ENCODE results near the gene LETM1. TPM values are rescaled to one million over a fixed set of nuclear protein-coding genes. Genes with fewer than 3 reads are reported as not detected.

LETM1 gene
- total RNA-seq, 1 donor from 2014 or later, result 46.1 TPM

- peaks cover 7% of the 10 kb centered on the region for H3K9me3 Mint-ChIP-seq (ENCODE audit: low read depth)
- TF ChIP-seq, protein P1, sequence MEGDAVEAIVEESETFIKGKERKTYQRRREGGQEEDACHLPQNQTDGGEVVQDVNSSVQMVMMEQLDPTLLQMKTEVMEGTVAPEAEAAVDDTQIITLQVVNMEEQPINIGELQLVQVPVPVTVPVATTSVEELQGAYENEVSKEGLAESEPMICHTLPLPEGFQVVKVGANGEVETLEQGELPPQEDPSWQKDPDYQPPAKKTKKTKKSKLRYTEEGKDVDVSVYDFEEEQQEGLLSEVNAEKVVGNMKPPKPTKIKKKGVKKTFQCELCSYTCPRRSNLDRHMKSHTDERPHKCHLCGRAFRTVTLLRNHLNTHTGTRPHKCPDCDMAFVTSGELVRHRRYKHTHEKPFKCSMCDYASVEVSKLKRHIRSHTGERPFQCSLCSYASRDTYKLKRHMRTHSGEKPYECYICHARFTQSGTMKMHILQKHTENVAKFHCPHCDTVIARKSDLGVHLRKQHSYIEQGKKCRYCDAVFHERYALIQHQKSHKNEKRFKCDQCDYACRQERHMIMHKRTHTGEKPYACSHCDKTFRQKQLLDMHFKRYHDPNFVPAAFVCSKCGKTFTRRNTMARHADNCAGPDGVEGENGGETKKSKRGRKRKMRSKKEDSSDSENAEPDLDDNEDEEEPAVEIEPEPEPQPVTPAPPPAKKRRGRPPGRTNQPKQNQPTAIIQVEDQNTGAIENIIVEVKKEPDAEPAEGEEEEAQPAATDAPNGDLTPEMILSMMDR (IDR thresholded peaks at IDR 0.05; ENCODE audit: unreplicated experiment), result no peak
- H3K4me1 Mint-ChIP-seq (ENCODE audit: low read depth), result no peaks in the 10 kb centered on the region
- peaks cover 32% of the 10 kb centered on the region for H3K36me3 Mint-ChIP-seq (ENCODE audit: insufficient read depth)
- H3K27ac Mint-ChIP-seq, result no peak overlapping the region
- H3K27me3 Mint-ChIP-seq, result no peaks in the 10 kb centered on the region
- no peak overlapping the region for H3K4me3 Mint-ChIP-seq (ENCODE audit: low read depth)
- no peak for DNase-seq (ENCODE audit: low spot score, unreplicated experiment)
Observed at GRCh38 chr4:1825326-1825725, 30.6 kb downstream of the LETM1 start.

DNA sequence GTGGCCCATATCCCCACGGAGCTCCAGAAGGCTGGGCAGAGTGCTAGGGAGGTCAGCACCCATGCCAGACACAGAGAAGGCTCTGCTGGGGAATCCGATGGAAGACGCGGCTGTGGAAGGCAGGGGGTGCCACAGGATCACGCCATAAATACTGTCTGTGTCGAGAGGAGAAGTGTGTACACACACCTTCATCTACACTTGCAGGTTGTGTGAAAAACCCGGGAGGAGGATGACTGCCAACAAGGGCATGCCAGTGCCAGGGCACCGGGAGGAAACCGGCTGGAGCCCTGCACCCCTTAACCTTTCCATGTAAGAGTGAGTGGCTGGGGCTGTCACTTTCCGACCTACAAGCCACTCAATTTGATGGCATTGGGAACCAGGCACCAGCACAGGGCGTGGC lies 31.2 kb downstream of the LETM1 start:
- DNase-seq (ENCODE audit: low spot score, unreplicated experiment), result no peak
- TF ChIP-seq, protein P1 (IDR thresholded peaks at IDR 0.05; ENCODE audit: unreplicated experiment), result no peak
- no peak overlapping the region for H3K27ac Mint-ChIP-seq
- peaks cover 31% of the 10 kb centered on the region for H3K36me3 Mint-ChIP-seq (ENCODE audit: insufficient read depth)
- no peak overlapping the region for H3K4me3 Mint-ChIP-seq (ENCODE audit: low read depth)
- H3K9me3 Mint-ChIP-seq (ENCODE audit: low read depth), result peaks cover 5% of the 10 kb centered on the region
- no peaks in the 10 kb centered on the region for H3K4me1 Mint-ChIP-seq (ENCODE audit: low read depth)
- H3K27me3 Mint-ChIP-seq, result no peaks in the 10 kb centered on the region

DNA sequence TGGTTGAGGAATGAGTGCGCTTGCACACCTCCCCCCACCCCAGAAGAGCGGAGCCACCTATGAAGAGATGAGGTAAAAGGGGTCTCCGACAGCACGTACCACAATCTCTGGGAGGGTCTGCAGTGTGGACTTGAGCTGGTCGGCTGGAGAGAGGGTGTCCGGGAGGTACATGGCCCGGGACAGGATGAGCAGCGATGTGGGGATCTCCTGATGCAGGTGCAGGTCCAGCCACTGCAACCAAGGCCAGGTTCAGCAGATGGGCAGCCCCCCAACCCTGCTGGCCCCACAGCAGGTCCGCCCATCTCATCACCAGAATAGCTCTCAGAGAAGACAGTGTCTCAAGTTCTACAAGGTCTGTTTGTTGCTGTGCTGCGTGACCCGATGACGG lies 32.4 kb downstream of the LETM1 start:
- H3K4me3 Mint-ChIP-seq (ENCODE audit: low read depth), result no peak overlapping the region
- no peaks in the 10 kb centered on the region for H3K4me1 Mint-ChIP-seq (ENCODE audit: low read depth)
- H3K9me3 Mint-ChIP-seq (ENCODE audit: low read depth), result no peaks in the 10 kb centered on the region
- no peak for DNase-seq (ENCODE audit: low spot score, unreplicated experiment)
- no peak overlapping the region for H3K27ac Mint-ChIP-seq
- TF ChIP-seq, protein P1 (IDR thresholded peaks at IDR 0.05; ENCODE audit: unreplicated experiment), result no peak
- H3K27me3 Mint-ChIP-seq, result no peaks in the 10 kb centered on the region
- H3K36me3 Mint-ChIP-seq (ENCODE audit: insufficient read depth), result peaks cover 28% of the 10 kb centered on the region

DNA sequence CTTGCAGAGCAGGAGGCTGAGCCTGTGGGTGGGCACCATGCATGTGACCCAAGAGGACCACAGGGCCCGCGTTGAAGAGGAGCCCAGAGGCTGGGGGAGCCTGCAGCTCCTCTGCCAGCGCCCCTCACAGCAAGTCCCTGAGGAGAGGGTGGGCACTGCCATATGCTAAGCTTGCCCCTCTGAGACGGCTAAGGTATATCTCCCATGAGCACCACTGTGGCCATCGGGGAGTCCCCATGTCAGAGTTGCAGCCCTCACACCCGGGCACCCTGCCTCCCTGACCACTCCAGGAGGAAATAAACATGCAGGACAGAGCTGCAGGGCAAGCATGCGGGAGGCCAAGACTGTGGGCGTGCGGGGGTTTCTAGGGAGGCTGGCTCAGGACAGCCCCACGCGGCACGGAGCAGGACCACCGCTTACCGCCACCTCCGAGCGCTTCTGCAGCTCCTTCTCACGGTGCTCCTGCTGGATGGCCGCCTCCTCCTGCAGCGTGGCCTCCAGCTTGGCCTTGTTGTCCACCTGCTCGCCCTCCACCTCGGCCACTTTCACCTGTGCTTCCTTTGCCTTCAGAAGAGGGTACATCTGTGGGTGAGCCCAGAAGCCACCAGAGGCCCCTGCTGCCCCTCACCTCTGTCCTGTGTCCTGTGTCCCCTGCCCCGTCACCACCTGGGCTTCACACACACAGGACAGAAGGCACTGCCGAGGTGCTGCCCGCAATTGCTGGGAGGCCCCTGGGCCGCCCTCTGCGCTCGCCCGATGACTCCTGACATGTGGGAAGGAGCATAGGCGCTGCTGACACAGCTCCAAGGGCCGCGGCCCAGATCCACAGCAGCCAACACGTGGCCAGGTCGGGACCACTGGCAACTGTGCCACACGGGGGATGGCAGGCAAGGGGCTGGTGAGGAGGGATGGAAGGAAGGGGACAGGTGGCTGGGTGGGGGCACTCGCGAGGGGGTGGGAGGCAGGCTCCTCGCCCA lies 33.1 kb downstream of the LETM1 start:
- Mint-ChIP-seq H3K9me3 (ENCODE audit: low read depth) (no peaks in the 10 kb centered on the region), H3K36me3 (ENCODE audit: insufficient read depth) (peaks cover 28% of the 10 kb centered on the region)

More for the DNA sequence above, 33.1 kb downstream of the LETM1 start:
- Mint-ChIP-seq H3K4me3 (ENCODE audit: low read depth) (no peak overlapping the region), H3K27ac (no peak overlapping the region), H3K27me3 (no peaks in the 10 kb centered on the region), H3K4me1 (ENCODE audit: low read depth) (no peaks in the 10 kb centered on the region)
- DNase-seq (ENCODE audit: low spot score, unreplicated experiment), result no peak
- TF ChIP-seq, protein P1 (IDR thresholded peaks at IDR 0.05; ENCODE audit: unreplicated experiment), result no peak

Data from progenitor cell of endocrine pancreas (in vitro differentiated cells).